OCI-LY1 (cell line): ENCODE results near the gene CELSR1.
"Not testable (repeated sequence)": the region's sequence is repeated elsewhere in the genome, so short reads cannot be mapped to it uniquely, and the experiment has no call there.

Source experiments
- H2AFZ ChIP-seq: fragments of 200-600 bp; sonication (generic), shearing (Covaris generic); 2 replicates; pipeline ENCODE4 v1.6.0; 2014; ENCODE audit warnings: antibody characterized with exemption, mild to moderate bottlenecking, low read length
- H3F3A ChIP-seq: fragments of 200-600 bp; sonication (generic), shearing (Covaris generic); 2 replicates; pipeline ENCODE4 v1.6.0; 2014; ENCODE audit warnings: mild to moderate bottlenecking, antibody characterized with exemption, low read length, moderate library complexity; ENCODE audit not compliant: insufficient read depth
- H3K27ac ChIP-seq: fragments of 200-600 bp; sonication (generic); 2 replicates; pipeline ENCODE4 v1.5.1; 2014; ENCODE audit warnings: low read length, mixed run types, mild to moderate bottlenecking, low read depth; ENCODE audit not compliant: poor library complexity, severe bottlenecking
- H3K27me3 ChIP-seq: fragments of 200-600 bp; sonication (generic); 2 replicates; pipeline ENCODE4 v1.6.0; 2014; ENCODE audit warnings: antibody characterized with exemption, mild to moderate bottlenecking, low read length, moderate library complexity; ENCODE audit not compliant: insufficient read depth
- H3K36me3 ChIP-seq: fragments of 200-600 bp; sonication (generic); 2 replicates; pipeline ENCODE4 v1.6.1; 2014; ENCODE audit warnings: mild to moderate bottlenecking, antibody characterized with exemption, low read length, moderate library complexity, mixed read lengths; ENCODE audit not compliant: insufficient read depth
- H3K4me1 ChIP-seq: fragments of 200-600 bp; sonication (generic); 2 replicates; pipeline ENCODE4 v1.5.1; 2014; ENCODE audit warnings: mild to moderate bottlenecking, low read length, moderate library complexity; ENCODE audit not compliant: insufficient read depth, severe bottlenecking
- H3K4me2 ChIP-seq: fragments of 200-600 bp; sonication (generic), shearing (Covaris generic); 2 replicates; pipeline ENCODE4 v1.6.1; 2014; ENCODE audit warnings: low read length
- H3K4me3 ChIP-seq: fragments of 200-600 bp; sonication (generic); 2 replicates; pipeline ENCODE4 v1.5.1; 2014; ENCODE audit warnings: low read length, low read depth, mild to moderate bottlenecking, mixed read lengths; ENCODE audit not compliant: poor library complexity, severe bottlenecking
- H3K79me2 ChIP-seq: fragments of 200-600 bp; shearing (Covaris generic); 2 replicates; pipeline ENCODE4 v1.6.1; 2016; ENCODE audit warnings: mixed run types, low read length, mixed read lengths; ENCODE audit not compliant: insufficient read depth
- H3K9ac ChIP-seq: fragments of 200-600 bp; sonication (generic), shearing (Covaris generic); 2 replicates; pipeline ENCODE4 v1.6.1; 2014; ENCODE audit warnings: mild to moderate bottlenecking, low read length, mixed read lengths
- H3K9me2 ChIP-seq: fragments of 200-600 bp; sonication (generic), shearing (Covaris generic); 2 replicates; pipeline ENCODE4 v1.6.1; 2014; ENCODE audit warnings: low read depth, mild to moderate bottlenecking, low read length, mixed read lengths
- H3K9me3 ChIP-seq: fragments of 200-600 bp; shearing (Covaris generic); 2 replicates; pipeline ENCODE4 v1.6.1; 2014; ENCODE audit warnings: low read length, mixed read lengths
- H4K20me1 ChIP-seq: fragments of 200-600 bp; sonication (generic), shearing (Covaris generic); 2 replicates; pipeline ENCODE4 v1.6.0; 2016; ENCODE audit warnings: mild to moderate bottlenecking, low read length; ENCODE audit not compliant: insufficient read depth
- EZH2 ChIP-seq: fragments of 200-600 bp; sonication (generic), shearing (Covaris generic); IDR thresholded peaks from 2 replicates; pipeline ENCODE4 v1.8.0; 2017; ENCODE audit warnings: borderline replicate concordance, mixed run types, mild to moderate bottlenecking, antibody characterized with exemption, low read length, moderate library complexity, mixed read lengths
- TF ChIP-seq, protein P1 (sequence below): fragments of 200-600 bp; sonication (generic), shearing (Covaris generic); IDR thresholded peaks from 2 replicates; pipeline ENCODE4 v1.5.1; 2017; ENCODE audit warnings: mild to moderate bottlenecking, antibody characterized with exemption, low read length, moderate library complexity, mixed read lengths

Gene CELSR1

DNA sequence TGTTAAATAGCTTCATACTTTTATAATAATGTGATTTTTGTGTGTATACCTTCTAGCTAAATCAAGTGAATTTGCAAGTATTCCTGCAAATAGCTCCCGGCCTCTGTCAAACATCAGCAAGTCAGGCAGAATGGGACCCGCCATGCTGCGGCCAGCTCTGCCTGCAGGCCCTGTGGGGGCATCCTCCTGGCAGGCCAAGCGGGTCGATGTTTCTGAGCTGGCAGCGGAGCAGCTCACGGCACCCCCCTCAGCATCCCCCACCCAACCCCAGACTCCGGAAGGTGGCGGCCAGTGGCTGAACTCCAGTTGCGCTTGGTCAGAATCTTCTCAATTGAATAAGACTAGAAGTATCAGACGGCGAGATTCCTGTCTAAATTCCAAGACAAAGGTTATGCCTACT, 221.4 kb downstream of the CELSR1 start:
- H3K4me3 ChIP-seq = no peak overlapping the region
- no peaks in the 10 kb centered on the region for H3F3A ChIP-seq
- H3K36me3 ChIP-seq = peaks cover 86% of the 10 kb centered on the region
- H2AFZ ChIP-seq = no peak overlapping the region
- H3K27me3 ChIP-seq = no peaks in the 10 kb centered on the region
- H3K9me3 ChIP-seq = no peaks in the 10 kb centered on the region
- H3K4me2 ChIP-seq = no peak overlapping the region
- H3K27ac ChIP-seq = no peak overlapping the region
- H4K20me1 ChIP-seq = no peaks in the 10 kb centered on the region
- H3K9ac ChIP-seq = no peak overlapping the region
- H3K9me2 ChIP-seq = no peaks in the 10 kb centered on the region
- no peaks in the 10 kb centered on the region for H3K79me2 ChIP-seq
- no peaks in the 10 kb centered on the region for H3K4me1 ChIP-seq
- no peak for TF ChIP-seq EZH2
- TF ChIP-seq, protein P1, sequence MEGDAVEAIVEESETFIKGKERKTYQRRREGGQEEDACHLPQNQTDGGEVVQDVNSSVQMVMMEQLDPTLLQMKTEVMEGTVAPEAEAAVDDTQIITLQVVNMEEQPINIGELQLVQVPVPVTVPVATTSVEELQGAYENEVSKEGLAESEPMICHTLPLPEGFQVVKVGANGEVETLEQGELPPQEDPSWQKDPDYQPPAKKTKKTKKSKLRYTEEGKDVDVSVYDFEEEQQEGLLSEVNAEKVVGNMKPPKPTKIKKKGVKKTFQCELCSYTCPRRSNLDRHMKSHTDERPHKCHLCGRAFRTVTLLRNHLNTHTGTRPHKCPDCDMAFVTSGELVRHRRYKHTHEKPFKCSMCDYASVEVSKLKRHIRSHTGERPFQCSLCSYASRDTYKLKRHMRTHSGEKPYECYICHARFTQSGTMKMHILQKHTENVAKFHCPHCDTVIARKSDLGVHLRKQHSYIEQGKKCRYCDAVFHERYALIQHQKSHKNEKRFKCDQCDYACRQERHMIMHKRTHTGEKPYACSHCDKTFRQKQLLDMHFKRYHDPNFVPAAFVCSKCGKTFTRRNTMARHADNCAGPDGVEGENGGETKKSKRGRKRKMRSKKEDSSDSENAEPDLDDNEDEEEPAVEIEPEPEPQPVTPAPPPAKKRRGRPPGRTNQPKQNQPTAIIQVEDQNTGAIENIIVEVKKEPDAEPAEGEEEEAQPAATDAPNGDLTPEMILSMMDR = no peak

DNA sequence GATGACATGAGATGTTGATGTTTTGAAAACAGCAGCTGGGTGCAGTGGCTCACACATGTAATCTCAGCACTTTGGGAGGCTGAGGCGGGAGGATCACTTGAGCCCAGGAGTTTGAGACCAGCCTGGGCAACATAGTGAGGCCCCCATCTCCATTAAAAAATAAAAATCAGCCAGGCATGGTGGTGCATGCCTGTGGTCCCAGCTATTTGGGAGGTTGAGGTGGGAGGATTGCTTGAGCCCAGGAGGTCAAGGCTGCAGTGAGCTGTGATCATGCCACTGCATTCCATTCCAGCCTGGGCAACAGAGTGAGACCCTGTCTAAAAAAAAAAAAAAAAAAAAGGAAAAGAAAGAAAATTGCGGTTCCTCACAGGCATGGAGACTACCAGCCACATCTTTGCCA, 224.6 kb downstream of the CELSR1 start:
- peaks cover 85% of the 10 kb centered on the region for H3K36me3 ChIP-seq
- H3K4me2 ChIP-seq, H3K9me3 ChIP-seq, H3K4me1 ChIP-seq, H3F3A ChIP-seq, H3K9me2 ChIP-seq, H3K79me2 ChIP-seq, H2AFZ ChIP-seq, H3K4me3 ChIP-seq, H3K9ac ChIP-seq, H3K27me3 ChIP-seq, H4K20me1 ChIP-seq, H3K27ac ChIP-seq: not testable (repeated sequence)

DNA sequence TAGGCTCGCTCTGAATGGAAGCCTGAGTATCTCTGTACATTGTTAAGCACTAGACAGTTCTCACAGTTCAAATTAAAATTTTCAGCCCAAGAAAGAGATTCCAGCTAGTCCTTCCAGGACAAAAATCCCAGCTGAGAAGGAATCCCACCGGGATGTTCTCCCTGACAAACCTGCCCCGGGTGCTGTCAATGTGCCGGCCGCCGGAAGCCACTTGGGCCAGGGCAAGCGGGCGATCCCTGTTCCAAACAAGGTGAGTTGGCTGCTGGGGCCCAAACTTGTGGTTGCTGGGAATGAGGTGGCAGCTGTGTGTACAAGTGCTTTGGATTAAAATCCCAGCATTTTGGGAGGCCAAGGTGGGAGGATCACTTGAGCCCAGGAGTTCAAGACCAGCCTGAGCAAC, 225.4 kb downstream of the CELSR1 start:
- no peak overlapping the region for H3K9ac ChIP-seq
- H3K4me2 ChIP-seq = no peak overlapping the region
- no peaks in the 10 kb centered on the region for H3K9me3 ChIP-seq
- H3F3A ChIP-seq = no peaks in the 10 kb centered on the region
- no peaks in the 10 kb centered on the region for H3K27me3 ChIP-seq
- no peak for TF ChIP-seq EZH2
- TF ChIP-seq, protein P1 = no peak
- H3K36me3 ChIP-seq = peaks cover 78% of the 10 kb centered on the region
- H3K4me1 ChIP-seq = no peaks in the 10 kb centered on the region
- peaks cover 3% of the 10 kb centered on the region; the same call in 1 of the 2 replicates for H3K79me2 ChIP-seq
- no peak overlapping the region for H2AFZ ChIP-seq
- no peak overlapping the region for H3K27ac ChIP-seq
- no peaks in the 10 kb centered on the region for H3K9me2 ChIP-seq
- H4K20me1 ChIP-seq = no peaks in the 10 kb centered on the region
- no peak overlapping the region for H3K4me3 ChIP-seq
